DMS 273 (cell line): ENCODE results near the gene CALCOCO1.
A peak's percentile ranks its signal among the peaks of the same experiment; 100 is the strongest.
"Not testable (repeated sequence)": the region's sequence is repeated elsewhere in the genome, so short reads cannot be mapped to it uniquely, and the experiment has no call there.

ENCODE experiments used
- DNase-seq: peaks from one replicate; lab custom pipeline; 2025; ENCODE audit not compliant: unreplicated experiment; lab: John Stamatoyannopoulos, UW

CALCOCO1 gene

DNA sequence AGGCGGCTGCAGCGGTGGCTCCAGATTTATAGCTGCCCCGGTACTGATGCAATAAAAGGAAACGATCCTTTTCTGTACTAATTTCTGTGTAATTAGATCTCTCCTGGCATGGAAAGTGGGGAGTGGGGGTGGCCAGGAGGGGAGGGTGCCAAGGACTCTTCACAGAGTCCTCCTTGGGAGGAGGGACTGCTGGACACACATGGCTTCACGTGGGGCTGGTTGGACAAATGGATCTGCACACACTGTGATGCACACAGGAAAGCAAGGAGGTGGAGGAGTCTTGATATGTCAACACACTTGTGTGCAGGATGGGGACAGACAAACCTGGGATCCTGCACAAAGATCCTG is 27.6 kb downstream of the CALCOCO1 start:
- DNase-seq: no peak

DNA sequence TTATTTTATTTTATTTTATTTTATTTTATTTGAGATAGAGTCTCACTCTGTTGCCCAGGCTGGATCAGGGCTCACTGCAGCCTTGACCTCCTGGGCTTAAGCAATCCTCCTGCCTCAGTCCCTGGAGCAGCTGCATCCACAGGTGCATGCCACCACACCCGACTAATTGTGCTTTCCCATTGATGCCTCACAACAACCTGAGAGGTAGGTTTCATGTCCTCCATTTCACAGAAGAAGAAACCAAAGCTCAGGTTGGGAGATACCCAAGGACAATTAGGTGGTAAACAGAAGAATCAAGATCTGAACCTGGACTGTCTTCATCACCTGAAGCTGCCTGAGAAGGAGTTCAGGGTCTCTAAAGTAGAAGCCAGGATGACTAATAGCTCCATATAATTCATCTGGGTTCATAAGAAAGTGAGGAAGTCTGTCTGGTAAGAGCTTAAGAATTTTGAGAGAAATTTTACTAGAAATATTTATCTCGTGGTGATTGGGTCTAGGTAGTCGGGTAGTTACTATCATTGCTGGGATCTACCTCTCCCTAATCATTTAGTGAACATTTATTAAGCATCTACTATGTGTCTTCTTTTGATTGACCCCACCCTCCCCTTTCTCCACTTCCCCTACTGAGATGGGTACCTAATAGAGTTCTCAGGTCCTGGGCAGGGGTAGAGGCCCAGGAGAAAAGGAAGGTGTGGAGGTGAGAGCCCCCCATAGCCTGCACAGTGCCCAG is 28.1 kb downstream of the CALCOCO1 start:
- DNase-seq: no peak

DNA sequence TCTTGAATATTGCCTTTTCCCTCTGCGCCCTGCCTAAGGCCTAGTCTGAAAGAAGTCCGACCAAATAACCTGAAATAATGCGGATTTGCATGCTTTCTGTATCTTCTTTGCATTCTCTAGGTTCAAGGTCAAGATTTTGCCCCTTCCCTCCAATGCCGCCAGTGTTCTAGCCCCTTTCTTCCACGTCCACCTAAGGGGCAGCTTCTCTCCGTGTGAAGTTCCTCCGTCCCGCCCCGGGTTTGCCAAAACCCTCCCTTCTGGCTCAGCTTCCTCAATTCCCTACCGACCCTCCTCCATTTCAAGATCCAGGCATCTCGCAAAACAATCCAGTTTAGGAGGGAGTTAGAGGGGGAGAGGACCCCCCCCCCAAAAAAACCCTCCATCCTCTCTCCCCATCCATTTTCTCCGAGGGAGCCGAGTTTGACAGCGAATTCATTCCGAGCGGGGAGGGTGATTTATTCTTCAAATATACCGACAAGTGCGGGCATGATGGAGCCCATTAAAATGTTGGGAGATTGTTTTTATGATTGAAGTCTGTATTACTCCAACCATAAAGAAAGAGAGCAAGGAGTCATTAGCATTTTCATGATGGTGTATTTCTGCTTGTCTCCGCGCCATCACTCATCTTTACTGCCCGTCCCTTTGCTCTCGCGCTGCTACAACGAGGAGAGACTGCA is 30.5 kb downstream of the CALCOCO1 start:
- no peak for DNase-seq

DNA sequence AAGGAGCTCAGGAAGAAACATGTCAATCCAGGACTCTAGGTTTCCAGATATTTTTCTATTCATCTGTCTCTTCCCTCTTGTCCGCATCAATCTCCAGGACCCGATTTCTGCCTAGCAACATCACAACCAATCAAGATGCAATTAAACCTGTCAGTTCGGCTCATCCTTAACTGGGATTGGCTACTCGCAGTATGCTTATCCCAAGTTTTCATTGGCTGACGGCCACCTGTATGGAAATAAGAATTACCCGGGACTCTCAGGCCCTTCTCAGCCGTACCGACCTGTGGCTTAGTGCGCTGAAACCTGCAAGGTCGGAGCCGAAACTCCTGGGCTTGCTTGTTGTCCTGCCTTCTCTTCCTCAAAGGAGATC is 31.0 kb downstream of the CALCOCO1 start:
- DNase-seq: peak; percentile 92

DNA sequence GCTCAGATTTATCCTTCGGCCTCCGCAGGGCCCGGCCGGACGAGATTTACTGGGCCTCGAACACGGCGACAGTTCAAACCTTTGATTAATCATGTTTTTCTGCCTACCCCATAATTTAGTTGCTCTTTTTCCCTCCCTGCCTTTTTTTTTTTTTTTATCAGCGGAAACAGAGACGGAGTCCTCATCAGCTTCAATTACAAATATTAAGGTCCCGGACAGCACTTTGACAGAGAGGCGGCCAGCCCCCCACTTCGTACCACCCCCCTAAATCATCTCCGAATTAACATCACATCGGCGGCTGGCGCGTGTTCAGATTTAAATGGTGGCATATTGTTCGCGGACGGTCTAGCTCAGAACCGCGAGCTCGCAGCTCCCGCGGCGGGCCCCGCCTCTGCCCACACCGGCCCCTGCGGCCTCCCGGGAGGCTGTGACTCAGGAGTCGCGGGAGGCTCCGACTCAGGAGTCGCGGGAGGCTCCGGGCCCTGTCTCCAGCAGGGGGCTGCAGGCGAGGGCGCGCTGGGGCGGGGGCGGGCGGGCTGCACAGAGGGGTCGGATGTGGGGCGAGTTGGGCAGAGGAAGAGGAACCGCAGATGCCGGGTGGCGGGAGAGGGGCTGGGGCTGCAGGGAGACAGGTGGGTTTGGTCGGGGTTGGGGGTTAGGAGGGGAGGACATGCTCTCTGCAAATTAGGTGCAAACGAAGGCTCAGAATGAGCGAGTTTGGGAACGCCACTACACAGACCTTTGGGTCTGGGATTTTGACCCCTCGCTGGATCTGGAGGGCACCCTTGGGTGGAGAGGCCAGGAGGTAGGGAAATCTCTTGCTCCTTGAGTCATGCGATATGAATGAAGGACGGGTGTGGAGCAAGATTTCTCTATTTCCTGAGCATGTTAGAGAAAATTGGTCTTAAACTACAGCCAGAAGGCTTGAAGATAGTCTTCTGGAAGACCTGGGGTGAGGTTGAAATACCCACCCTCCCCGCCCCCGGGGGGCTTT is 31.8 kb downstream of the CALCOCO1 start:
- DNase-seq: no peak

DNA sequence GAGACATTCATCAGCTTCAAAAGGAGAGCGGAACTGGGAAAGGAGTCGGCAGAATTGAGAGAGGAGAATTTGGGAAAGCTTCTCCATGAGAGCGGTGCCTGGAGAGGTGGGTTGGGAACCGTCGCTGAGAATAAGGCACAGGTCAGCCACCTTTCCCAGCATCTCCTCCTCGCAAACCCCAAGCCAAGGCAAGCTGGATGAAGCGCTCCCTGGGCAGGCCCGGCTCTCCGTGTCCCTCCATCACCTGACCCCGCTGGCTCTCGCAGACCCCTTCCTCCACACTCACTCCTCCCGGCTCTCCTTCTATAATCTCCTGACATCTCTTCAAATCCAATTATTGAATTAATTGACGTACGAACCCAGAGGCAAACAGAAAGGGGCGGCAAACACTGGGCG is 32.5 kb downstream of the CALCOCO1 start:
- DNase-seq: no peak

DNA sequence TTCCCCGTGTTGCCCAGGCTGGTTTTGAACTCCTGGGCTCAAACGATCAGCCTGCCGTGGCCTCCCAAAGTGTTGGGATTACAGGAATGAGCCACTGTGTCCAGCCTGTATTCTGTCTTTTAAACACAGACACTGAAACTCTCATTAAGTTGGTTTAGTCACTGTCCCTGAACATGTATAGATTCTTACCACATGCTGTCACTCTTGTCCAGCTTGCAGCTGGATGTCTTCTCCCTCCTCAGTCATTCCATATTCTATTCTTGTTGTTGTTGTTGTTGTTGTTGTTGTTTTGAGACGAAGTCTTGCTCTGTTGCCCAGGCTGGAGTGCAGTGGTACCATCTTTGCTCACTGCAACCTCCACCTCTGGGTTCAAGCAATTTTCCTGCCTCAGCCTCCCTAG is 39.1 kb downstream of the CALCOCO1 start:
- DNase-seq: no peak

DNA sequence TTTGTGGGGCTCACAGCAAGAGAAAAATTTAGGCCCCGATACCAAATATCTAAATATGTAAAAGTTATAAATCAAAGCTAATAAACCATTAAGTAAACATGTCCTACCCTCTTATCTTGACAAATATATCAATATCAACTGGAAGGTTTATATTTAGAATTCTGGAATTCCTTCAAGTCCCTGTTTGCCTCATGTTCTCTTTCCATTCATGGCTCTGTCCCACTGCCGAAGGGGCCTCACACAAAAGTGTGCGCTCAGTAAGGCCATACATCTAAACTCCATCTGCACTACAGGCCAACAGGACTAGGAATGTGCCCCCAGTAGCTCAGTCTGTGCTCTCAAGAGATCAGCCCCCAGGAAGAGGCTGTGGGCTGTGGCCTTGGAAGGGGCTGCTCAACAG is 40.8 kb downstream of the CALCOCO1 start:
- DNase-seq: no peak

DNA sequence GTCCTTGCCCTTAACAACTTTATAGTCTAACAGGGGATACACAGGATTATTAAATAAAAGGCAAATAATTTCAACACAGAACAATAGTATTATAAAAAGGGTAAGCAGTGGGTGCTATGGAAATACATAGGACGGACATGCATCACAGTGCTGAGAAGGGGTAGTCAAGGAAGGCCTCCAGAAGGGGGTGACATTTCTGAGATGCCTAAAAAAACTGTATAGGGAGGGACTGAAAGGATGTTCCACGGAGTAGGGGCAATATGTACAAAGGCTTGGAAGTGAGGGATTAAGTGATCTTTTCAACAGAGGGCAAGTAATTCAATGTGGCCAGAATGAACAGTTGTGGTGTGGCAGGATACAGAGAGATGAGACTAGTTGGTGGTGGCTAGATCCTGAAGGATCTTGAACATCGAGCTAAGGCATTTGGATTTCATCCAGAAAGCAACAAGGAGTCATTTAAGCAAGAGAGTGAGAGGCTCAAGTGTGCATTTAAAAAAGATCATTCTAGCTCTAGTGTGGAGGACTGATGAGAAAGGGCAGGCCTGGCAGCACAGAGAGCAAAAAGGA is 42.5 kb downstream of the CALCOCO1 start:
- no peak for DNase-seq

DNA sequence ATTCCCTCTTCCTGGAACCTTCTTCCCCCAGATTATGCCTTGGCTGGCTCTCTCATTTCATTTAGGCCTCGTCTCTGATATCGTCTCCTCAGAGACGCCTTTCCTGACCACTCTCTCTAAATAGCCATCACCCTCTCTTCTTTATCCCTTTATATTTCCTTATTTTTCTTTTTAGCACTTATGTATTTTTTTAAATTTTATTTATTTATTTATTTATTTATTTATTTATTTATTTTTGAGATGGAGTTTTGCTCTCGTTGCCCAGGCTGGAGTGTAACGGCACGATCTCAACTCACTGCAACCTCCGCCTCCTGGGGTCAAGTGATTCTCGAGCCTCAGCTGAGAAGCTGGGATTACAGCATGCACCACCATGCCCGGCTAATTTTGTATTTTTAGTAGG is 43.3 kb downstream of the CALCOCO1 start:
- DNase-seq: no peak

DNA sequence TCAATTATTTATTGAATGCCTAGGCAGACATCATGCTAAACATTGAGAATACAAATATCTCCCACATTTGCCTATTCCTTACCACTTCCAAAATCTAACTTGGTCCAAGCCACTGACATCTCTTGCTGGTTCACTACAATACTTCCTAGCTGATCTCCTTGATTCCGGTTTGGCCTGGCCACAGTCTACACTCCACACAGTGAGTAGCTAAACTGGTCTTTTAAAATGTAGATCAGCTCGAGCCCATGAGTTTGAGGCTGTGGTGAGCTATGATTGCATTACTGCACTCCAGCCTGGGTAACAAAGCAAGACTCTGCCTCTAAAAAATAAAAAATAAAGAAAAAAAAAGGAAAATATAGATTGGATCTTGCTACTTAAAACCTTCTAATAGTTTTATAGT is 43.8 kb downstream of the CALCOCO1 start:
- no peak for DNase-seq

DNA sequence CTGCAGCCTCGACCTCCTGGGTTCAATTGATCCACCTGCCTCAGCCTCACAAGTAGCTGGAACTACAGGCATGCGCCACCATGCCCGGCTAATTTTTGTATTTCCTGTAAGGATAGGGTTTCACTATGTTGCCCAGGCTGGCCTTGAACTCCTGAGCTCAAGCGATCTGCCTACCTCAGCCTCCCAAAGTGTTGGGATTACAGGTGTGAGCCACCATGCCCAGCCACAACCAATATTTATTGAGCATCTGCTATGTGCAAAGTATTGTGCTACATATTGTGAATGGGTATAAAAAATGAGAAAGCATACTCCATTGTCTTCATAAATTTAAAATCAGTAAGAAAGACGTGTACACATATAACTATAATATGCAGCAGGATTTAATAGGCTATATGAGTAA is 47.2 kb downstream of the CALCOCO1 start:
- not testable (repeated sequence) for DNase-seq

DNA sequence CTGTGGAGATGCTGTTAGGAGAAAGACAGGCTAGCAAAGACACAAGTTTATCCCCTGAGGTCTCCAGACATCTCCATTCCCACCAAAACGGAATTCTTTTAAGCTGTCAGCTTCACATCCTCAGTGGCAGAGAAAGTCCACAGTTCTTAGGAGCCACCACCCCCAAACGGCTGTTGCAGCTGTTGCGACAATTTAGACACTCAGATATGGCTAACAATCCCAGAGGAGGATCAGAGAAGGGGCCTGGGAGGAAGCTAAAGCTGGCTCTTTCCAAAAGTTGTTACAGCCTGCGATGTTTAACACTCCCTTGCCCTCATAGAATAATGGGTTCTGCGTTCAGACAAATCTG is 49.5 kb downstream of the CALCOCO1 start:
- DNase-seq: no peak

DNA sequence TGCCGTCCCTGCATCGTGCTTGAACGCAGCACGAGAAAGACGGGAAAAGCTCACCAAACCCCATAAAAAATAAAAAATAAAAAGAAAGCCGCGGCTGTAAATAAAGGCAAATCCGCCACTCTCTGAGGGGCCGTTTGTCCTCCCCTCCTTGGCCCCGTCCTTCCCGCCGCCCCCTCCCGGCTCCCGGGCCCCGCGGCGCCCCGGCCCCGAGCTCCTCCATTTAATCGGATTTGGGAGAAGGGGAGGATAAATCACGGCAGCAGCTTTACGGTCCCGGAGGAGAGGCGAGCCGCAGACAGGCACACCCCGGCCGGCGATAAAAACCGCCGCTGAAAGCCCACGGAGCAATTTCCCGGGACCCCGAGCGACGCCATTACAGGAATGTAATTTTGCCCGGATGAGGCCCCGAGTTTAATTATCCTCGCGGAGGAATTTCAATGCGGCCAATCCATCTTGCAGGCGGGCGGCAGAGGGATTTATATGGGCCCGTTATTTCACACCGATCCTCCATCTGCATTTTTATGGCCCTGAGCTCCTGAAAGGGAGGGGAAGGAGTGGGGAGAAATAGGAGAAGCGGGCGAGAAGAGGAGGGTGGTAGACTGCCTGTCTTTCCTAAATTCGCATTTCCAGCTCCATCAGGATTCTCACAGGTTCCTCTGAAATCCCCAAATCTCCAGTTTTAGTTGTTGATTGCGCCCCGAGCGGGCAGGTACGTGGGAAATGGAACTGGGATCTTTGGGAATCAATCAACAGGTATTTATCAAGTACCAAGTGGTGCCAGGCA is 50.0 kb downstream of the CALCOCO1 start:
- no peak for DNase-seq

DNA sequence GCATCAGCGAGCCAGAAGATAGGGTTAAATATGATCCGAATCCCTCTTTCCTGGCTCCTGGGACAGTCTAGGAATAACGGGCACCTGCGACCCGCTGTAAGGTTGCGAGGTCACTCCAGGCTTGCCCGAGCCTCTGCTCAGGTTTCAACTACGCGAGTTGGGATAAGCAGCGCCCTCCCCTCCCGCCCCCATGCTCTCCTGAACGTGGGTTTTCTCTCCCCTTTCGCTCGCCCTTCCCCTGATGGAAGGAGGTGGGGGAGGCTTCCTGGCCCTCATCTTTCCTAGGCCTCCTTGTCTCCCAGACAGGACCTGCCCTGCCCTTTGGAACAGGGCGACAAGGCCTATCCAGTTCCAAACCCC is 50.6 kb downstream of the CALCOCO1 start:
- DNase-seq: no peak

DNA sequence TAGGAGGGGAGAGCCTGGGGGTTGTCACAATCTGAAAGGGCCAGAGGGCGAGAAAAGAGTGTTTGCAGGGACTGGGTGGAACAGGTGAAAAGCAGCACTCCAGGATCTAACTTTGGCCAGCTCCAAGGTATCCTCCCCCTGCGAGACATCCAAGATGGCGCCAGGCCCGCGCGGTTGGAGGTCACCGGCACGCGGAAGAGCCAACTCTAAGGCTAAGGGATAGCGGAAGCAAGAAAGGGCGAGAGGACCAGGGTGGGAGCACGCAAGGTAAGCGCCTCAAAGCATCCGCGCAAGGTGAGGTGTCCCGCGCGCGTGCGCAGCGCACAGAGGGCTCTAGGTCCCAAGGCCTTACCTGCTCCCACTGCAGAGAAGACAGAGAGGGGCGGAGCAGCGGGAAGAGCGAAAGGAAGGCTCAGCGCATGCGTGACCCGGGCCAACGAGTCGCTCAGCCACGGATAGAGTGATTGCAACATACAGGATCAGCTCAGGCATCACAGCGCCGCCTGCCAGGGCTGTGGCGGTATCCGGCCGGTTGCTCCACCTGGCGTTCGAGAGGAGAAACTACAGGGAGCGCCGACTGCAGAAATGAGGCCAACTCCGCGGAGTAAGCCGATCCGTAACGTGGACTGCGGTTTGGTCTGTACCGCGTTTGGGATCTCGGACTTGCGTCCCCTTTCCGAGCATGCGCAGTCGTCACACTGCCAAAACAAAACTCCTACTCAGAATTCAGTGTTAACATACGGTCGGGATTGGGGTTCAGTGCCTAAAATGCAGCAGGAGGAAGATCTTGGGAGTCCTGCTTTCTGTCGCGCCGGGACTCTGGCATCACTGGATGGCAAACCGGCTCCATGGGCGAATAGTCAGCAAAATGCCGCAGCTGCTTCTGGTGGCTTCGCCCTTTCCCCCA is 51.3 kb downstream of the CALCOCO1 start, which contains the start of gene ATP5MC2:
Gene ATP5MC2 (minus strand): TSS at position 383 of the 907 bp plus-strand sequence. CDS start 3,469 bp downstream, outside the sequence.
- peak; percentile 97 for DNase-seq

DNA sequence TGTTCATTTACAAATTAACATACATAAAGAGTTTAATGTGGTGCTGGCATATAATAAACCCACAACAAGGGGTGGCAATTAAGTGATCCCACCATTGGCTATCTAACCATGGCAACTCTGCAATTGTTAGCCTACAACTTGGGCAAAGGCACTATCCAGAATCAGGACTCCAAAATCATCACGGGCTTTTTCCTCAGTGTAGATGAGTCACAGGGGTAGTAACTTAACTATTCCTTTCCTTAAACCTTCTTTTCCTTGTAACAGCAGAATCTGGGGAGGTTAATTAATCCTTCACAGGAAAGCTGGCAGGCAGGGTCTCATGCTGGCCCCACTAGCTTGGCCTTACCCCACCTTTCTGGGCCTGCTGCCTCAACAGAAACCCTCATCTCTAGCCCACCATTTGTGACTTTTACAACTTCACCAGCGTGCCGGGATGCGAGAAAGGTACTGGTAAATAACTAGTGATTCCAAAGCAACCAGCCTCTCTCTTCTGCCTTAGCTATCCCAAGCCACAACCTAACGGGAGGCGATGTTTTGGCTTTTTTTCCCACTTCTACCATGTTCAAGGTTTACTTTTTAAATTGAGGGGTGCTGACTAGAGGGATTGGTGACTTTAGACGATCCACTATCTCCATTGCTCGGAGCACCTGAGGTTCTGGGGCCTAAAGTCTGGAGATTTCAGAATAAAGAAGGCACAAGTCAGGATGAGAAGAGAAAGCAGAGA is 52.1 kb downstream of the CALCOCO1 start:
- DNase-seq: peak; percentile 37

DNA sequence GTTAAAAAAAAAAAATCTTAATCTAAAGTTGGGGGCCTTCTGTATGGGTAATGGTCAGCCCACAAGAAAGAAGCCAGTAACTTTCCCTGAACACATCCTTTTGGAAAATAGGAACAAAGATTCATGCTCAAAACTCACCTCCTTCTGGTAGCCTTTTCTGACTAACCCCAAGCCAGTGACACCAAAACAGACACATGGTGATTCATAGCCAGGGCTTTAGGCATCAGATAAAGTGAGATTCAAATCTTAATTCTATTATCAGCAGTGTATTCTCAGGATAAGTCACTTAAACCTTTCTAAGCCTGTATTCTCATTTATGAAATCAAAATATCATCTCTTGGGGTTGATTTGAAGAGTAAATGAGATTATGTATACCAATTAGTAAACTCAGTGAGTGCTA is 56.3 kb downstream of the CALCOCO1 start:
- no peak for DNase-seq

DNA sequence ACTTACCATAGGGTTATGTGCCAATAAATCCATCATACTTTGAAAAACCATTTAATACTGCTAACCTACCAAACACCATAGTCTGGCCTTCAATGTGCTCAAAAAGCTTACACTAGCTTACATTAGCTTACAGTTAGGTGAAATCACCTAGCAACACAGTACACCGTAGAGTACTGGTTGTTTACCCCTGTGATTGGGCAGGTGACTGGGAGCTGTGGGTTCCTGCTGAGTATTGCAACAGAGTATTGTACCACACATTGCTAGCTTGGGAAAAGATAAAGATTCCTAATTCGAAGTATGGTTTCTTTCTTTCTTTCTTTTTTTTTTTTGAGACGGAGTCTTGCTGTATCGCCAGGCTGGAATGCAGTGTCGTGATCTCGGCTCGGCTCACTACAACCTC is 56.9 kb downstream of the CALCOCO1 start:
- DNase-seq: no peak
